ENCODE data around the gene CFAP299. TPM values are rescaled to one million over a fixed set of nuclear protein-coding genes. Genes with fewer than 3 reads are reported as not detected.

The CFAP299 gene
- polyA plus RNA-seq, 2 of the 4 experiments (the other 2 are of a cell fraction) = not detected

- no peak for ATAC-seq
- H3K27ac ChIP-seq = no peak overlapping the region
- no peak for FAIRE-seq
- no peak overlapping the region for H3K4me3 ChIP-seq
- TF ChIP-seq USF2 (IDR thresholded peaks at IDR 0.05) (no peak), JUNB (IDR thresholded peaks at IDR 0.05) (no peak), ZC3H11A (IDR thresholded peaks at IDR 0.05) (no peak), BCL3 (IDR thresholded peaks at IDR 0.05) (no peak), MYC (IDR thresholded peaks at IDR 0.05; ENCODE audit: borderline replicate concordance, low read length) (no peak), ESRRA (IDR thresholded peaks at IDR 0.05; ENCODE audit: borderline replicate concordance, low read length) (no peak), HMGXB4 (CRISPR knock-in tag; IDR thresholded peaks at IDR 0.05; ENCODE audit: borderline replicate concordance) (no peak), ZFP36 (IDR thresholded peaks at IDR 0.05; ENCODE audit: borderline replicate concordance, partially characterized antibody) (no peak), EHMT2 (IDR thresholded peaks at IDR 0.05; ENCODE audit: low read depth) (no peak), ZNF302 (CRISPR knock-in tag; IDR thresholded peaks at IDR 0.05) (no peak), EHF (CRISPR knock-in tag; IDR thresholded peaks at IDR 0.05) (no peak), RCOR1 (IDR thresholded peaks at IDR 0.05; ENCODE audit: low read depth, low read length) (no peak), GATA3 (IDR thresholded peaks at IDR 0.05; ENCODE audit: borderline replicate concordance) (no peak), MAFK (IDR thresholded peaks at IDR 0.05; ENCODE audit: partially characterized antibody) (no peak), RARB (CRISPR knock-in tag; IDR thresholded peaks at IDR 0.05) (no peak), CTCF (IDR thresholded peaks at IDR 0.05) (no peak), HEYL (CRISPR knock-in tag; IDR thresholded peaks at IDR 0.05) (no peak), RNF2 (IDR thresholded peaks at IDR 0.05; ENCODE audit: borderline replicate concordance, low read depth) (no peak), KDM5A (IDR thresholded peaks at IDR 0.05) (no peak)
- no peak for DNase-seq (ENCODE audit: low read depth in 1 of 2, low spot score in 1 of 2)
- no peaks in the 10 kb centered on the region for H3K4me1 ChIP-seq
- H3K9me3 ChIP-seq = no peaks in the 10 kb centered on the region
- ChIA-PET CTCF (no interaction called here), POLR2A (no interaction called here)
- WGBS (ENCODE audit: missing lambda C conversion rate) = 38% methylated on average over 2 of the region's 2 CpGs
- H3K4me2 ChIP-seq = no peak overlapping the region
Observed at GRCh38 chr4:80717204-80717603, 381.7 kb downstream of the CFAP299 start.

GRCh38 chr4:80726471-80726870 lies 390.9 kb downstream of the CFAP299 start:
- ChIA-PET POLR2A (no interaction called here), CTCF (no interaction called here)
- no peak overlapping the region for H3K27ac ChIP-seq
- TF ChIP-seq ELK1 (IDR thresholded peaks at IDR 0.05; ENCODE audit: low read depth, low read length) = no peak
- TF ChIP-seq USF2 (IDR thresholded peaks at IDR 0.05) = no peak
- TF ChIP-seq FOSB (CRISPR knock-in tag; IDR thresholded peaks at IDR 0.05) = no peak
- DNase-seq (ENCODE audit: low read depth in 1 of 2, low spot score in 1 of 2) (no peak), ATAC-seq (no peak), FAIRE-seq (no peak)
- H3K4me1 ChIP-seq = no peaks in the 10 kb centered on the region
- 0% methylated on average over 1 of the region's 1 CpG for WGBS (ENCODE audit: missing lambda C conversion rate)
- no peak overlapping the region for H3K4me3 ChIP-seq
- no peaks in the 10 kb centered on the region for H3K9me3 ChIP-seq
- no peak overlapping the region for H3K4me2 ChIP-seq

All from A549 (cell line).